Cardiac fibroblast (primary cell): ENCODE results near the gene FGF21.

Source experiments
- DNase-seq, 2 donors: peaks; one replicate each; pipeline versions ENCODE4 v3.0.0 to v3.0.0-alpha.2; 2010; ENCODE audit warnings: low read depth in 2 of 2
- H3K4me3 ChIP-seq, 2 donors: replicated peaks in 1 of 2; 1 replicate in 1 of 2; 2 replicates in 1 of 2; pipeline ENCODE4 v1.5.1; 2011; ENCODE audit warnings: low read depth in 2 of 2, low read length in 2 of 2, mild to moderate bottlenecking in 2 of 2, moderate library complexity in 1 of 2
- CTCF ChIP-seq: IDR thresholded peaks from one replicate; pipeline ENCODE4 v1.5.1; 2011; ENCODE audit warnings: low read depth, mild to moderate bottlenecking, low read length, inconsistent platforms

FGF21 gene

GRCh38 chr19:48768994-48769713 lies 13.8 kb downstream of the FGF21 start:
- TF ChIP-seq CTCF, result no peak
- H3K4me3 ChIP-seq, result no peak overlapping the region
- DNase-seq, result no peak

GRCh38 chr19:48770266-48770665 lies 14.9 kb downstream of the FGF21 start:
- no peak overlapping the region for H3K4me3 ChIP-seq
- peak; percentile 79 to 85 for DNase-seq
- no peak for TF ChIP-seq CTCF

DNA sequence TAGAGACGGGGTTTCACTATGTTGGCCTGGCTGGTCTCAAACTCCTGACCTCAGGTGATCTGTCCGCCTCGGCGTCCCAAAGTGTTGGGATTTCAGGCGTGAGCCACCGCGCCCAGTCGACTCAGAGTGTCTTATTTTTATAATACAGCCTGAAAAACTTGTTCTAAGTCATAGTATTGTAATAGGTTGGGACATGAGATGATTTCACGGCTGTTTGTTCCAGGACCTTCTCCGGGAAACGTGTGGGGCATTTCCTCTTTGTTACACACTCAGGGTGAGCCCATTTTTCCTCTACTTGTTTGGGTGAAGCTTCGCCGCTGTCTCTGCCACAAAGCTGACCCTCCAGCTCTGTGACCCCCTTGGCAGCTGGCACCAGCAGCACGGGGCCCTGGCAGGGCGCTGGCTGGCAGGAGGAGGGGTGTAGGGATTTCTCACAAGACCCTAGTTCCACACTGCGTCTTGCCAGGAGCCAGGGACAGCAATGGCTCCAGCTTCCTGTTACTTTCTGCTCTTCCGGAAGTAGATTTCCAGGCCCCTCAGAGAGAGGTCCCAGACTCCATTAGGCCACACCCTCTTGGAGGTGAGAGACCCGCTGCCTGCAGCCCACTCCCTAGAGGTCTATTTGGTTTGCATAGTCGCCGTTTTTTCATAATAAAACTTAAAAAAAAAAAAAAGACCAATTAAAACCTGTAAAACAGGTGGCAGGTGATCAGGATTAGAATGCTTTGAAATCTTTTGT lies 15.6 kb downstream of the FGF21 start:
- no peak for DNase-seq
- no peak for TF ChIP-seq CTCF
- H3K4me3 ChIP-seq, result no peak overlapping the region

- no peak overlapping the region for H3K4me3 ChIP-seq
- no peak for DNase-seq
- no peak for TF ChIP-seq CTCF
These were observed 17.2 kb downstream of the FGF21 start for GRCh38 chr19:48772503-48772953.

GRCh38 chr19:48777139-48777538 lies 21.8 kb downstream of the FGF21 start:
- no peak for TF ChIP-seq CTCF
- DNase-seq, result no peak
- H3K4me3 ChIP-seq, result no peak overlapping the region

DNA sequence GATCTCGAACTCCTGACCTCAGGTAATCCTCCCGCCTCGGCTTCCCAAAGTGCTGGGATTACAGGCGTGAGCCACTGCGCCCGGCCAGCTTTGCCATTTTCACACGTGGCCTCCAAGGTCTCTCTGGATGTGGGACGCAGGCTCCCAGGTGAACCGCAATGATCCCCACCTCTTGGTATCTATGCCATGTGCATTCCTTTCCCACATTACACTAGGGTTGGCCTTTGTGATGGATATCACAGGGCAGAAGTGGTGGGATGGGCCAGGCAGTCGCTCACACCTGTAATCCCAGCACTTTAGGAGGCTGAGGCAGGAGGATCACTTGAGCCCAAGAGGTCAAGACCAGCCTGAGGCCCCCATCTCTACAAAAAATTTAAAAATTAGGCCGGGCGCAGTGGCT lies 22.4 kb downstream of the FGF21 start:
- no peak for DNase-seq
- no peak for TF ChIP-seq CTCF
- no peak overlapping the region for H3K4me3 ChIP-seq
